ENCODE results near the gene PRSS22.

Gene PRSS22

DNA sequence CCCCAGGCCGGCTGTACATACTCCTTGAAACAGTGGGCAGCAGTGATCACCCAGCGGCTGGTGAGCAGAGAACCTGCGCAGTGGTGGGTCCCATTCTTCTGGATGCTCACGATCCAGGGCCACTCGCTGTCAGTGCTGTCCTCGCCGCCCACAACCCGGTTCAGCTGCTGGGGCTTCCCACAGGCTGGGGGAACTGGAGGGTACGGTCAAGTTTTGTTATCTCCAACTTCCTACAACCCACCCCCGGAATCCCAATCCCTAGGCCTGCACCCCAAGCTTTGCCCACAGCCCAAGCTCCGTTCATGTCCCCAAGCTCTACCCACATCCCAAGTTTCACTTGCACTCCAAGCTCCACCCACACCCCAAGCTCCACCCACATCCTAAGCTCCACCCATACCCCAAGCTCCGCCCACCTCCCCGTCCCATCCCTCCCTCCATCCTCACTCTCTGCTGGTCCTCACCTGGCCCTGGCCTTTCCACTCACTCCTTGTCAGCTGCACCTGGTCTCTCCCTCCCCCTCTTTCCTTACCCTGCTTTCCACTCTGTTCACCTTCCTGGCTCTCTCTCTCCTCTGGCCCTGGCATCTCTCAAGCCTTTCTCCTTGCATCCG is 1.8 kb downstream of the PRSS22 start:
- DNase-seq: peak; percentile 48
- Histone ChIP-seq H2AFZ (ENCODE audit: low read depth, low read length) (no peak overlapping the region), H3K27ac (ENCODE audit: low read length) (no peak overlapping the region), H3K27me3 (ENCODE audit: insufficient read depth, low read length, poor library complexity) (peaks cover 13% of the 10 kb centered on the region), H3K4me3 (ENCODE audit: low read depth in 1 of 2, low read length in 2 of 2) (no peak overlapping the region), H4K20me1 (ENCODE audit: insufficient read depth, low read length) (no peaks in the 10 kb centered on the region), H3K9me3 (ENCODE audit: insufficient read depth, low read length, severe bottlenecking) (peaks cover 6% of the 10 kb centered on the region), H3K9ac (ENCODE audit: low read depth, low read length) (no peak overlapping the region), H3K4me2 (ENCODE audit: insufficient read depth, low read length) (no peak overlapping the region), H3K4me1 (ENCODE audit: insufficient read depth, low read length) (no peaks in the 10 kb centered on the region), H3K79me2 (ENCODE audit: insufficient read depth, low read length) (no peaks in the 10 kb centered on the region), H3K36me3 (ENCODE audit: insufficient read depth, low read length) (no peaks in the 10 kb centered on the region)
- ATAC-seq (ENCODE audit: insufficient read depth, low read depth): peak; percentile 72; the same call in 2 of the 3 replicates
- no peak for TF ChIP-seq EZH2 (IDR thresholded peaks at IDR 0.05; ENCODE audit: borderline replicate concordance, low read depth, low read length, severe bottlenecking)
- TF ChIP-seq, protein P1, sequence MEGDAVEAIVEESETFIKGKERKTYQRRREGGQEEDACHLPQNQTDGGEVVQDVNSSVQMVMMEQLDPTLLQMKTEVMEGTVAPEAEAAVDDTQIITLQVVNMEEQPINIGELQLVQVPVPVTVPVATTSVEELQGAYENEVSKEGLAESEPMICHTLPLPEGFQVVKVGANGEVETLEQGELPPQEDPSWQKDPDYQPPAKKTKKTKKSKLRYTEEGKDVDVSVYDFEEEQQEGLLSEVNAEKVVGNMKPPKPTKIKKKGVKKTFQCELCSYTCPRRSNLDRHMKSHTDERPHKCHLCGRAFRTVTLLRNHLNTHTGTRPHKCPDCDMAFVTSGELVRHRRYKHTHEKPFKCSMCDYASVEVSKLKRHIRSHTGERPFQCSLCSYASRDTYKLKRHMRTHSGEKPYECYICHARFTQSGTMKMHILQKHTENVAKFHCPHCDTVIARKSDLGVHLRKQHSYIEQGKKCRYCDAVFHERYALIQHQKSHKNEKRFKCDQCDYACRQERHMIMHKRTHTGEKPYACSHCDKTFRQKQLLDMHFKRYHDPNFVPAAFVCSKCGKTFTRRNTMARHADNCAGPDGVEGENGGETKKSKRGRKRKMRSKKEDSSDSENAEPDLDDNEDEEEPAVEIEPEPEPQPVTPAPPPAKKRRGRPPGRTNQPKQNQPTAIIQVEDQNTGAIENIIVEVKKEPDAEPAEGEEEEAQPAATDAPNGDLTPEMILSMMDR (IDR thresholded peaks at IDR 0.05; ENCODE audit: borderline replicate concordance, extremely low read depth, low read length, poor library complexity, severe bottlenecking): no peak

DNA sequence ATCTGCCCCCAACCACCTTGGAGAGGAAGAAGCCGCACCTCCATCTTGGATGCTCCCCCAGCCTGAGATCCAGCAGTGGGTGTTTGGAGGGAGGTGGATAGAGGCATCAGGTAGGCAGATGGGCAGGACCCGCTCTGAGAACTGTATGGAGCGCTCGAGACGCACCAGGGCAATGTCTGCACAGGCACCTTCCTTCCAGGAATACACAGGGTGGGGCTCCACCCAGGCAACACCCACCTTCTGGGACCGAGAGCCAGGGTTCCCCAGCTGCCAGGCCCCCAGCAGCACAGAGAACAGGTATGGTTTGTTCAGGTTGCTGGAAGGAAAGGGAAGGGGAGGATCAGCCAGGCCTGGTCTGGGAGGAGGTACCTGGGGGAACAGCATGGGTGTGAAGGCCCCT is 2.4 kb downstream of the PRSS22 start:
- Histone ChIP-seq H3K9ac (ENCODE audit: low read depth, low read length) (no peak overlapping the region), H3K27me3 (ENCODE audit: insufficient read depth, low read length, poor library complexity) (peaks cover 13% of the 10 kb centered on the region), H3K79me2 (ENCODE audit: insufficient read depth, low read length) (no peaks in the 10 kb centered on the region), H4K20me1 (ENCODE audit: insufficient read depth, low read length) (no peaks in the 10 kb centered on the region), H3K9me3 (ENCODE audit: insufficient read depth, low read length, severe bottlenecking) (peaks cover 6% of the 10 kb centered on the region), H3K36me3 (ENCODE audit: insufficient read depth, low read length) (no peaks in the 10 kb centered on the region), H3K4me2 (ENCODE audit: insufficient read depth, low read length) (no peak overlapping the region), H2AFZ (ENCODE audit: low read depth, low read length) (no peak overlapping the region), H3K4me1 (ENCODE audit: insufficient read depth, low read length) (no peaks in the 10 kb centered on the region), H3K27ac (ENCODE audit: low read length) (no peak overlapping the region), H3K4me3 (ENCODE audit: low read depth in 1 of 2, low read length in 2 of 2) (no peak overlapping the region)
- DNase-seq (no peak), ATAC-seq (ENCODE audit: insufficient read depth, low read depth) (no peak)
- TF ChIP-seq, protein P1 (IDR thresholded peaks at IDR 0.05; ENCODE audit: borderline replicate concordance, extremely low read depth, low read length, poor library complexity, severe bottlenecking): no peak
- TF ChIP-seq EZH2 (IDR thresholded peaks at IDR 0.05; ENCODE audit: borderline replicate concordance, low read depth, low read length, severe bottlenecking): no peak

DNA sequence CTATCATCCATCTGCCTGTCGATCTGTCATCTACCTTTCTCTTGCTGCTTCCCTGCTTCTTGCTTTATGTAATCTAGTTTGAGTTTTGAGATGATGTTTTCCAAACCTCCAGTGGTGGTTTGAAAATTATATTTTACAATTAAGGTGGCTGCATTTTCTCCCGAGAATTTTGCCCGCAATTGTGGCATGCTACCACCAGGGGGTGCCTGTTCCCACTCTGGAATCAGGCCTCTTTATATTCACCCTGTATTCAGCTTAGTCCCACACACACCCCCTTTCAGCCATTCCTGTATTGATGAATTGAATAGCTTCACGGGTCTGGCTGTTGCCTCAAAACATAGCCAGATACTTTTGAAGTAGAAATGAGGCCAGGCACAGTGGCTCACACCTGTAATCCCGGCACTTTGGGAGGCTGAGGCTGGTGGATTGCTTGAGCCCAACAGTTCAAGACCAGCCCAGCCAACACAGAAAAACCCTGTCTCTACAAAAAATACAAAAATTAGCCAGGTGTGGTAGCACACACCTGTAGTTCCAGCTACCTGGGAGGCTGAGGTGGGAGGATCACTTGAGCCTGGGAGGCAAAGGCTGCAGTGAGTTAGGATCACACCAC is 3.2 kb downstream of the PRSS22 start:
- DNase-seq (peak; percentile 24), ATAC-seq (ENCODE audit: insufficient read depth, low read depth) (no peak)
- Histone ChIP-seq H2AFZ (ENCODE audit: low read depth, low read length) (no peak overlapping the region), H3K4me1 (ENCODE audit: insufficient read depth, low read length) (no peaks in the 10 kb centered on the region), H3K4me2 (ENCODE audit: insufficient read depth, low read length) (no peak overlapping the region), H3K9ac (ENCODE audit: low read depth, low read length) (no peak overlapping the region), H3K36me3 (ENCODE audit: insufficient read depth, low read length) (no peaks in the 10 kb centered on the region), H3K9me3 (ENCODE audit: insufficient read depth, low read length, severe bottlenecking) (peaks cover 6% of the 10 kb centered on the region), H3K27me3 (ENCODE audit: insufficient read depth, low read length, poor library complexity) (peaks cover 13% of the 10 kb centered on the region), H4K20me1 (ENCODE audit: insufficient read depth, low read length) (no peaks in the 10 kb centered on the region), H3K79me2 (ENCODE audit: insufficient read depth, low read length) (no peaks in the 10 kb centered on the region), H3K27ac (ENCODE audit: low read length) (no peak overlapping the region), H3K4me3 (ENCODE audit: low read depth in 1 of 2, low read length in 2 of 2) (no peak overlapping the region)
- no peak for TF ChIP-seq EZH2 (IDR thresholded peaks at IDR 0.05; ENCODE audit: borderline replicate concordance, low read depth, low read length, severe bottlenecking)
- TF ChIP-seq, protein P1 (IDR thresholded peaks at IDR 0.05; ENCODE audit: borderline replicate concordance, extremely low read depth, low read length, poor library complexity, severe bottlenecking): peak; percentile 73

All from DND-41 (cell line).